Activated naive CD4-positive, alpha-beta T cell treated with anti-CD3 and anti-CD28 coated beads, Interleukin-2, amount 50 U/mL, for 72 hours (primary cell): ENCODE data around the gene USP37. TPM values are rescaled to one million over a fixed set of nuclear protein-coding genes. Genes with fewer than 3 reads are reported as not detected.

Source experiments
- ATAC-seq, 2 donors: fragments of 150-1000 bp; cut with Tn5 transposase; 2 replicates each; pipeline ENCODE4 v1.10.0; 2021; ENCODE audit warnings: mild to moderate bottlenecking in 2 of 2, moderate library complexity in 2 of 2
- DNase-seq, 2 donors: peaks; one replicate each; pipeline ENCODE4 v3.0.0; 2021 to 2022; ENCODE audit warnings: low spot score in 2 of 2
- H3K27ac Mint-ChIP-seq, 2 donors: one replicate each; pipeline ENCODE4 v1.8.0; 2022; ENCODE audit warnings: mild to moderate bottlenecking in 2 of 2, mixed read lengths in 2 of 2
- H3K36me3 Mint-ChIP-seq, 2 donors: one replicate each; pipeline ENCODE4 v1.8.0; 2022; ENCODE audit warnings: mixed read lengths in 2 of 2
- H3K9me3 Mint-ChIP-seq, 2 donors: one replicate each; pipeline ENCODE4 v1.8.0; 2022; ENCODE audit warnings: mixed read lengths in 2 of 2
- total RNA-seq, 2 donors: library from RNA; stranded (reverse); gene quantifications; one replicate each; pipeline ENCODE4 v1.2.3, GENCODE V29; 2022

USP37 gene
- total RNA-seq, 2 donors from 2014 or later, result 54.0 to 65.5 TPM

- no peak overlapping the region for H3K27ac Mint-ChIP-seq
- peaks cover 0 to 15% of the 10 kb centered on the region in 2 donors for H3K36me3 Mint-ChIP-seq
- no peak for DNase-seq
- H3K9me3 Mint-ChIP-seq, result no peaks in the 10 kb centered on the region
- ATAC-seq, result no peak
Observed at GRCh38 chr2:218465987-218466633, 102.0 kb downstream of the USP37 start.

DNA sequence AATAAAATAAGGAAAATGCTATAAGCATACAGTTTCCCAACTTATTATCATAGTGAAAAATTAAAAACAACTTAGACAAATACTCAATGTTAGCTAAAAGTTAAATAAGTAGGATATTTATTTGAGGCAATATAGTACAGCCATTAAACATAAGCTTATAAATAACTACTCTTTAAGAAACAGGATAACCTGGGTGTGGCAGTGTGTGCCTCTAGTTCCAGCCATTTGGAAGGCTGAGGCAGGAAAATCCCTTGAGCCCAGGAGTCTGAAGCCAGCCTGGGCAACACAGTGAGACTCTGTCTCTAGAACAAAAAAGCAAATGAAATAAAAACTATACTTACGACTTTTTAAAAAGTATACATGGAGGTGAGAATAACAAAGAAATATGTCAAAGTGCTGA, 109.6 kb downstream of the USP37 start:
- ATAC-seq (no peak), DNase-seq (no peak)
- Mint-ChIP-seq H3K36me3 (peaks cover 21 to 43% of the 10 kb centered on the region in 2 donors), H3K9me3 (peaks cover 0 to 4% of the 10 kb centered on the region in 2 donors), H3K27ac (no peak overlapping the region)

DNA sequence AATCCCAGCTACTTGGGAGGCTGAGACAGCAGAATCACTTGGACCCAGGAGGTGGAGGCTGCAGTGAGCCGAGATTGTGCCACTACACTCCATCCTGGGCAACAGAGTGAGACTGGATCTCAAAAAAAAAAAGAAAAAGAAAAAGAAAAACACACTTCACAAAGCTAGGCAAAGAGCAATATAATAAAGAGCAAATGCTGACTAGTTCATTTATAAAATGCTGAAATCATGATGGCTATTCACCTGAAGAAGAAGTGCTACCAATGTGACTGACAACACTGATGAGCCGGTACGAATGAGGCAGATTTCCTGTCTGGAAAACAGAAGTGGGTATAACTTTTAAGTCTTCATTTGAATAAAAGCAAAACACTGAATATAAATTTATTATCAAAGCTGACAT, 111.3 kb downstream of the USP37 start:
- Mint-ChIP-seq H3K27ac (no peak overlapping the region), H3K36me3 (peaks cover 21 to 45% of the 10 kb centered on the region in 2 donors), H3K9me3 (peaks cover 0 to 4% of the 10 kb centered on the region in 2 donors)
- ATAC-seq, result no peak
- no peak for DNase-seq

DNA sequence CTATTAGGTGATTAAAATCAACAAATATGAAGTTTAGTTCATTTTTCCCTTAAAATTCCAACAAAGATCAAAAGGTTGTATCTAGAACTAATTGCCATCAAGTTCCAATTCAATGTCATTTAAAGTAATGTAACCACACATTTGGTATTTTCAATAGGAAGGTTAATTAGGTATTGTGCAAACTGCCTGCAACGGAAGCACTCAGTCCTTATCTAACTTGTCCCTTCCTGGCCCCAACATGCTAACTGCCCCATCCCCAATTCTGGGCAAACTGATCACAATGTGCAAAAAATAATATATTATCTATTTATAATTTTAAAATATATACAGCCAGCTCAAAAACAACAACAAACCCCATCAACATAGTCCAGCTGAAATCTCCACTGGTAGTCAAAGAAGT, 116.1 kb downstream of the USP37 start:
- DNase-seq, result no peak
- Mint-ChIP-seq H3K9me3 (peaks cover 0 to 4% of the 10 kb centered on the region in 2 donors), H3K36me3 (peaks cover 33 to 53% of the 10 kb centered on the region in 2 donors), H3K27ac (no peak overlapping the region)
- ATAC-seq, result no peak

GRCh38 chr2:218448934-218449333, 119.2 kb downstream of the USP37 start:
- ATAC-seq (no peak), DNase-seq (no peak)
- no peak overlapping the region for H3K27ac Mint-ChIP-seq
- H3K9me3 Mint-ChIP-seq, result no peaks in the 10 kb centered on the region
- peaks cover 12 to 23% of the 10 kb centered on the region in 2 donors for H3K36me3 Mint-ChIP-seq

DNA sequence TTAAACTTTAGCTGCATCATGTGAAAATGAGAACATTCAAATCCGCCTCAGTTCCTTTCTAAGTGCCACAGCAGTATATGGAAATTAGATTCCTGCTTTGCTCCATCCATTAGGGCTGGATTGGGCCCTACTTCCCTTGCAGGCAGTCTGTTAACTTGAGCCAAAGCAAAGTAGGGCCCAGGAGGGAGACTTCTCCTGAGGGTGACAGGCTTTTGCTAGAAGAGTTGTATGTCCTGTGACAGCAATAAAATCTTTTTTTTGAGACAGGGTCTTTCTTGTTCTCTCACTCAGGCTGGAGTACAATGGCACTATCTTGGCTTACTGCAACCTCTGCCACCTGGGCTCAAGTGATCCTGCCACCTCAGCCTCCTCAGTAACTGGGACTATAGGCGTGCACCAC, 121.1 kb downstream of the USP37 start:
- Mint-ChIP-seq H3K9me3 (no peaks in the 10 kb centered on the region), H3K27ac (no peak overlapping the region), H3K36me3 (peaks cover 12 to 17% of the 10 kb centered on the region in 2 donors)
- no peak for ATAC-seq
- DNase-seq, result no peak

- DNase-seq (no peak), ATAC-seq (no peak)
- H3K36me3 Mint-ChIP-seq, result peaks cover 12 to 17% of the 10 kb centered on the region in 2 donors
- peak overlapping the region in 1 of 2 donors; percentile 70 for H3K27ac Mint-ChIP-seq
- no peaks in the 10 kb centered on the region for H3K9me3 Mint-ChIP-seq
Observed at GRCh38 chr2:218446547-218446946, 121.6 kb downstream of the USP37 start.

GRCh38 chr2:218445602-218446001, 122.5 kb downstream of the USP37 start:
- ATAC-seq (no peak), DNase-seq (no peak)
- Mint-ChIP-seq H3K9me3 (no peaks in the 10 kb centered on the region), H3K27ac (peak overlapping the region in 1 of 2 donors; percentile 70), H3K36me3 (peaks cover 12 to 17% of the 10 kb centered on the region in 2 donors)

- Mint-ChIP-seq H3K27ac (peak overlapping the region in 1 of 2 donors; percentile 67), H3K36me3 (peaks cover 5 to 12% of the 10 kb centered on the region in 2 donors), H3K9me3 (no peaks in the 10 kb centered on the region)
- no peak for DNase-seq
- no peak for ATAC-seq
Observed at GRCh38 chr2:218444692-218445357, 123.3 kb downstream of the USP37 start.

DNA sequence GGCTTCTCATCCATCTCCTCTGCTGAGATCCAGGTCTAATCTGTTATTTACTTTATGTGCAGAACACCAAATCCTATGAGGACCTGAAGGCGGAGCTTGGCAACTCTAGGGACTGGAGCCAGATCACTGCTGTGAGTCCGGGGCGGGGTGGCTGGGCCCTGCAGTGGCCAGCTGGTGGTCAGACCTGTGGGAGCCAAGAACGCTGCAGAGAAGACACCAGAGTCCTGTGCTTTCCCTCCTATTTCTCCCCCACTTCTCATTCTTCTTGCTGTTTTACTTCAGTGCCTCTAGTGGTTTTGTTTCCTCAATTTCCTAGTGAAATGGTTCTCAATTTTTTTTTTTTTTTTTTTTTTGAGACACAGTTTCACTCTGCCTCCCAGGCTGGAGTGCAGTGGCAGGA, 129.6 kb downstream of the USP37 start:
- Mint-ChIP-seq H3K9me3 (no peaks in the 10 kb centered on the region), H3K27ac (peak overlapping the region in 1 of 2 donors; percentile 9), H3K36me3 (no peaks in the 10 kb centered on the region)
- ATAC-seq (no peak), DNase-seq (no peak)

DNA sequence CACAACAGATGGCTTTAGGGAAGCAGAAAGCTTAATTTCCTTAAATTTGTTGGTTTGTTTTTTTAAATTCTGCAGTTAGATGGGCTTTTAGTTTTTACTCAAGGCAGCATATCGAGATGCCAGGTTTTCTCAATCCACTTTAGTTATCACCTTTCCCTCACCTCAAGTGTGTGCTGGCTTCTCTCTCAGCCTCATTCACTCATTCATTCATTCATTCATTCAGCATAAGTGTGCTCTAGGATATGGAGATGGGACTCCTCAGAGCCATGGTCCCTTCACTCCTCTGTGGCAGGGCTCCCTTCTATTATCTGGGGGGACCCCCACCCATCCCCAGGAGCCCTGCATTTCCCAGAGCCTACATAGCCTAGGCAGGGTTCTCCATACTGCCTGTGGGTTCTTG, 130.2 kb downstream of the USP37 start:
- no peaks in the 10 kb centered on the region for H3K36me3 Mint-ChIP-seq
- ATAC-seq (no peak), DNase-seq (no peak)
- H3K27ac Mint-ChIP-seq, result no peak overlapping the region
- H3K9me3 Mint-ChIP-seq, result no peaks in the 10 kb centered on the region

- Mint-ChIP-seq H3K36me3 (no peaks in the 10 kb centered on the region), H3K9me3 (no peaks in the 10 kb centered on the region), H3K27ac (no peak overlapping the region)
- ATAC-seq (no peak), DNase-seq (peak in 1 of 2 donors; percentile 30)
Observed at GRCh38 chr2:218436992-218437391, 131.2 kb downstream of the USP37 start.

DNA sequence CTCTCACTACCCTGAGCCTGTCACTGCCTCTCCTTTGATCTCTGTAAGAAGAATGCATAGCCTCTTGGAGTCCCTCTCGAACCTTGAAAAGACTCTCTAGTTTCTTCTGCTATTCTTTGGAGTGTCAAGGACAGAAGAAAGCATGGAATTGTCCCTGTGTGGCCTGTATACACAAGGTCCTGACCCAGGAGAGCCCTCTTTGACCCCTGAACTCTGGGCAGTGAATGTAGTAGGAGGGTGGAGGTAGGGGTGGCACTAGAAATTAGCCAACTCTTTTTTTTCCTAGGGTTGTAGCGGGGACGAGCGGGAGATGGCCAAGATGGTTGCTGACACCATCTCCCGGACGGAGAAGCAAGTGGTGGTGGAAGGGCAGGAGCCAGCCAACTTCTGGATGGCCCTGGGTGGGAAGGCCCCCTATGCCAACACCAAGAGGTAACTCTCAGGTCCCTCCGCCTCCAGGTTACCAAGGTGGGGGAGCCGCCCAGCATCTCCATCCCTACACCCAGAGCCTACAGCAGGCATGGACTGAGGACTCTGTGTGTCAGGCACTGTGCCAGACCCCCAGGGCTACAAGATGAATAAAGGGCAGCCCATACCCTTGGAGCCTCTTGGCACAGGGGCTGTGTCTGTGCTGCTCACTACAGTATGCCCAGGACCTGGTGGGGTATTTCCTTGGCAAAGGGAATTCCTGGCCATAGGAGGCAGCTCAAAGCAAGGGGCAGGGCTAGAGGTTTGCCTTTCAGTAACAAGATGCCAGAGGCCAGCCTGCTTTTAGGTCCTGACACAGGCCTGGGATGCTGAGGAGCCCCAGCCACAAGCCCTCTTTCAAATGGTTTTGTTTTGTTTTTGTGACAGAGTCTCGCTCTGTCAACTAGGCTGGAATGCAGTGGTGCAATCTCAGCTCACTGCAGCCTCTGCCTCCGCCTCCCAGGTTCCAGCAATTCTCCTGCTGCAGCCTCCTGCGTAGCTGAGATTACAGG, 132.9 kb downstream of the USP37 start:
- peak in 1 of 2 donors; percentile 38 for DNase-seq
- no peak for ATAC-seq
- Mint-ChIP-seq H3K27ac (peak overlapping the region in 1 of 2 donors; percentile 1), H3K9me3 (no peaks in the 10 kb centered on the region), H3K36me3 (no peaks in the 10 kb centered on the region)

DNA sequence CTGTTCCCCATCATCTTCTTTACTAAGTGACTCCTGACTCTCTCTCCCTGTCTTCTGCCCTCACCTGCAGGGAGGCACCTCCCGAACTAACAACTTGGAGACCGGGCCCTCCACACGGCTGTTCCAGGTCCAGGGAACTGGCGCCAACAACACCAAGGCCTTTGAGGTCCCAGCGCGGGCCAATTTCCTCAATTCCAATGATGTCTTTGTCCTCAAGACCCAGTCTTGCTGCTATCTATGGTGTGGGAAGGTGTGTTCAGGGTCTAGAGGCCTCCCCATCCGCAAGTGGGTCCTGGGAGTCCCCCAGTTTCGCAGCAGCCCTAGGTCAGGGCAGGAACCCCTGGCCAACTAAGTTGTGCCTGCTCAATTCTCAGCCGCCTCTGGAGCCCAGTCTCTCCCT, 133.7 kb downstream of the USP37 start:
- H3K27ac Mint-ChIP-seq, result no peak overlapping the region
- ATAC-seq (no peak), DNase-seq (peak in 1 of 2 donors; percentile 33)
- H3K36me3 Mint-ChIP-seq, result no peaks in the 10 kb centered on the region
- H3K9me3 Mint-ChIP-seq, result no peaks in the 10 kb centered on the region

GRCh38 chr2:218432676-218433365, 135.3 kb downstream of the USP37 start:
- ATAC-seq, result no peak
- no peaks in the 10 kb centered on the region for H3K9me3 Mint-ChIP-seq
- H3K27ac Mint-ChIP-seq, result no peak overlapping the region
- DNase-seq, result no peak
- H3K36me3 Mint-ChIP-seq, result no peaks in the 10 kb centered on the region

DNA sequence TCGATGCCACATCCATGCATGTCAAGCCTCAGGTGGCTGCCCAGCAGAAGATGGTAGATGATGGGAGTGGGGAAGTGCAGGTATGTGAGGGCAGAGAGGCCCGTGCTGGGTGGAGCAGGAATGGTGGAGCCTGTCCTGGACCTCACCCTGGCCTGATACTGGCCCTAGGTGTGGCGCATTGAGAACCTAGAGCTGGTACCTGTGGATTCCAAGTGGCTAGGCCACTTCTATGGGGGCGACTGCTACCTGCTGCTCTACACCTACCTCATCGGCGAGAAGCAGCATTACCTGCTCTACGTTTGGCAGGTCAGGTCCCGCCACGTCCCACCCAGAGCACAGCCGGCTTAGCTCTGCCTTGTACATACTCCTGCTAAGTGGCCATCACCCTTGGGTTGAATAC, 136.3 kb downstream of the USP37 start:
- no peaks in the 10 kb centered on the region for H3K36me3 Mint-ChIP-seq
- ATAC-seq (peak in 1 of 2 donors; percentile 8), DNase-seq (no peak)
- H3K27ac Mint-ChIP-seq, result no peak overlapping the region
- no peaks in the 10 kb centered on the region for H3K9me3 Mint-ChIP-seq
